GM12878 (cell line): ENCODE measurements around the gene TNF. TPM values are rescaled to one million over a fixed set of nuclear protein-coding genes. Genes with fewer than 3 reads are reported as not detected.

ENCODE experiments used
- CBX5 ChIP-seq: sonication (generic); IDR thresholded peaks from 2 replicates; pipeline ENCODE4 v1.6.1; 2016; ENCODE audit warnings: low read depth, moderate library complexity, mild to moderate bottlenecking, inconsistent platforms
- CEBPB ChIP-seq, 2 experiments: fragments of 150-350 bp in 1 of 2; IDR thresholded peaks; 2 replicates each; pipeline ENCODE4 v1.6.1; 2012 to 2014; ENCODE audit warnings: low read depth in 2 of 2, low read length in 2 of 2, borderline replicate concordance in 1 of 2, inconsistent platforms in 1 of 2
- CHD1 ChIP-seq: IDR thresholded peaks from 2 replicates; pipeline ENCODE4 v1.6.1; 2012; ENCODE audit warnings: low read depth, low read length, improper control_type of control experiment
- CREB1 ChIP-seq: IDR thresholded peaks from 2 replicates; pipeline ENCODE4 v1.6.1; 2012; ENCODE audit warnings: low read depth, mild to moderate bottlenecking, inconsistent platforms
- DPF2 ChIP-seq: fragments of 450-650 bp; IDR thresholded peaks from 2 replicates; pipeline ENCODE4 v1.6.1; 2017; ENCODE audit warnings: mild to moderate bottlenecking
- EP300 ChIP-seq, 2 experiments: fragments of 150-350 bp in 1 of 2; IDR thresholded peaks; 2 replicates each; pipeline ENCODE4 v1.6.1; 2011 to 2012; ENCODE audit warnings: low read depth in 2 of 2, low read length in 2 of 2, borderline replicate concordance in 1 of 2, improper control_type of control experiment in 1 of 2, inconsistent platforms in 1 of 2; ENCODE audit not compliant: control insufficient read depth in 1 of 2
- ESRRA ChIP-seq: IDR thresholded peaks from 2 replicates; pipeline ENCODE4 v1.6.1; 2012; ENCODE audit warnings: mild to moderate bottlenecking, low read length, improper control_type of control experiment
- NFIC ChIP-seq: IDR thresholded peaks from 2 replicates; pipeline ENCODE4 v1.6.1; 2012; ENCODE audit warnings: low read depth, mild to moderate bottlenecking, inconsistent platforms, low read length, moderate library complexity
- PML ChIP-seq: IDR thresholded peaks from 2 replicates; pipeline ENCODE4 v1.6.1; 2012; ENCODE audit warnings: low read length, inconsistent platforms
- POLR2A ChIP-seq: IDR thresholded peaks from 2 replicates; pipeline ENCODE4 v1.6.1; 2011; ENCODE audit warnings: low read depth, mild to moderate bottlenecking, low read length
- POU2F2 ChIP-seq: IDR thresholded peaks from 3 replicates; pipeline ENCODE4 v1.6.1; 2011; ENCODE audit warnings: low read depth, mild to moderate bottlenecking, low read length, borderline replicate concordance
- RFX5 ChIP-seq: IDR thresholded peaks from 2 replicates; pipeline ENCODE4 v1.6.1; 2011; ENCODE audit warnings: low read depth, low read length, improper control_type of control experiment
- SMAD5 ChIP-seq: IDR thresholded peaks from 2 replicates; pipeline ENCODE4 v1.6.1; 2016; ENCODE audit warnings: antibody characterized with exemption, low read depth
- STAT1 ChIP-seq: fragments of 450-650 bp; conservative IDR thresholded peaks from 2 replicates; pipeline ENCODE4 v1.6.1; 2014; ENCODE audit warnings: antibody characterized with exemption, mild to moderate bottlenecking
- TAF1 ChIP-seq: IDR thresholded peaks from 2 replicates; pipeline ENCODE4 v1.6.1; 2011; ENCODE audit warnings: mild to moderate bottlenecking, low read depth, low read length, borderline replicate concordance
- TARDBP ChIP-seq: IDR thresholded peaks from 2 replicates; pipeline ENCODE4 v1.6.1; 2016; ENCODE audit warnings: borderline replicate concordance
- YY1 ChIP-seq: IDR thresholded peaks from 2 replicates; pipeline ENCODE4 v1.6.1; 2011; ENCODE audit warnings: low read depth, mild to moderate bottlenecking, low read length
- ZSCAN29 ChIP-seq: fragments of 450-650 bp; IDR thresholded peaks from 2 replicates; pipeline ENCODE4 v1.6.1; 2017; ENCODE audit warnings: mild to moderate bottlenecking, moderate library complexity
- polyA plus RNA-seq, 11 experiments: library from polyadenylated mRNA; depleted of rRNA in 4 of 11; unstranded in 6 of 11; stranded (reverse) in 5 of 11; fragments of >200 nt; fragmentation: Nextera tagmentation in 4 of 11; fragmentation: Illumina TruSeq in 1 of 11; extraction: Ambion mirVana in 4 of 11; extraction: Trizol in 1 of 11; gene quantifications; 1 replicate in 1 of 11; 2 replicates in 10 of 11; pipeline versions ENCODE4 v1.2.1 to v1.2.3, GENCODE V29; 2011 to 2016; ENCODE audit warnings: inconsistent platforms in 2 of 11, missing spikeins in 2 of 11, low read depth in 1 of 11
- total RNA-seq, 4 experiments: library from RNA; depleted of rRNA in 3 of 4; stranded (reverse); fragments of >200 nt in 3 of 4; fragmentation: Illumina TruSeq in 1 of 4; extraction: Trizol in 1 of 4; gene quantifications; 2 replicates each; pipeline versions ENCODE4 v1.2.1 to v1.2.3, GENCODE V29; 2013 to 2021
- TF ChIP-seq, protein P1 (sequence below): fragments of 450-650 bp; formaldehyde crosslinking; IDR thresholded peaks from 2 replicates; pipeline ENCODE4 v1.5.0; 2022; ENCODE audit warnings: mild to moderate bottlenecking, missing genetic modification characterization
- TF ChIP-seq, protein P2 (sequence below), 3 experiments: IDR thresholded peaks in 2 of 3; conservative IDR thresholded peaks in 1 of 3; 2 replicates each; pipeline ENCODE4 v1.5.1; 2011; ENCODE audit warnings: low read depth in 3 of 3, low read length in 3 of 3, mild to moderate bottlenecking in 3 of 3, control low read depth in 2 of 3, moderate library complexity in 2 of 3, inconsistent platforms in 1 of 3, mixed read lengths in 1 of 3; ENCODE audit not compliant: control insufficient read depth in 2 of 3, insufficient read depth in 1 of 3; ENCODE audit errors: extremely low read depth in 1 of 3
- TF ChIP-seq, protein P3 (sequence below): IDR thresholded peaks from 2 replicates; pipeline ENCODE4 v1.6.1; 2012; ENCODE audit warnings: low read length, inconsistent platforms
- TF ChIP-seq, protein P4 (sequence below): fragments of 450-650 bp; IDR thresholded peaks from 2 replicates; pipeline ENCODE4 v1.6.1; 2017; ENCODE audit warnings: low read depth, mild to moderate bottlenecking, moderate library complexity

The TNF gene
- total and polyA plus RNA-seq, 10 of the 15 experiments (the other 5 are each of a cell fraction or from before 2014, with no cell fraction given), result 18.0 to 94.8 (median 61.9) TPM

DNA sequence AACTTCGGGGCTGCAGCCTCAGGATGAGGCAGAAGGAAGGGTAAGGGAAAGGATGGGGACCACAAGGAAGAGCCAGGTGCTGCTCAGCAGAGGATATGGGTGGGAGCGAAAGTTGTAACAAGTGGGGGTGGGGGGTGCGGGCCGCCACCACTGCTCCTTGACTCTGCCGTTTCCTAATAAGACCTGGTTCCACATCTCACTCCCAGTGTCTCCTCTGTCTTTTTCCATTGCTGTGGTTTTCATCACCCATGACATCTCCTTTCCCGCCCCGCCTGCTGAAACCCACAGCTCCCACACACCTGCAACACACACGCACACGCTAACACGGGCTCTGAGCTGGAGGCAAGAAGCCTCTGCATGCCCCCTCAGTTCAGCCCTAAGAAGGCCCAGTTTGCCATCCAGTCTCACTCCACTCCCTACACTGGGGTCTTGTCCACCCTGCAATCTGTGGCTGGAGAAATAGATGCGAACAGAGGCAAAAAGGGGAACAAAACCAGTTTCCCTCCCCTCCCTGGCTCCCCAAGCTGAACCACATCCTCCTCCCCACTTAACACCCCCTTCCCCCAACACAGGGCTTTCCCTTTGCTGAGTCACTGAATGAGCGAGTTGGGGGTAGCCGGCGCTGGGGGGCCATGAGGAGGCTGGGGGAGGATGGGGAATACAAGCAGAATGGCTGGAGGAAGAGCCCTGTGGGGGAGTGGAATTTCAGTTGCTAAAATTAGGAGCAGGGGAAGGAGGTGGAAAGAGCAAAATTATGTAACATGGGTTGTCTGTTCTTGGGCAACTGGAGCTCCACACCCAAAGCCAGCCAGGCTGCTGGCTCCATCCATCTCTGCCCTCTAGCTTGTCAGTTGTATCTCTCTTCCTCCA, 16.5 kb upstream of the TNF start (continued):
- TF ChIP-seq, protein P1, sequence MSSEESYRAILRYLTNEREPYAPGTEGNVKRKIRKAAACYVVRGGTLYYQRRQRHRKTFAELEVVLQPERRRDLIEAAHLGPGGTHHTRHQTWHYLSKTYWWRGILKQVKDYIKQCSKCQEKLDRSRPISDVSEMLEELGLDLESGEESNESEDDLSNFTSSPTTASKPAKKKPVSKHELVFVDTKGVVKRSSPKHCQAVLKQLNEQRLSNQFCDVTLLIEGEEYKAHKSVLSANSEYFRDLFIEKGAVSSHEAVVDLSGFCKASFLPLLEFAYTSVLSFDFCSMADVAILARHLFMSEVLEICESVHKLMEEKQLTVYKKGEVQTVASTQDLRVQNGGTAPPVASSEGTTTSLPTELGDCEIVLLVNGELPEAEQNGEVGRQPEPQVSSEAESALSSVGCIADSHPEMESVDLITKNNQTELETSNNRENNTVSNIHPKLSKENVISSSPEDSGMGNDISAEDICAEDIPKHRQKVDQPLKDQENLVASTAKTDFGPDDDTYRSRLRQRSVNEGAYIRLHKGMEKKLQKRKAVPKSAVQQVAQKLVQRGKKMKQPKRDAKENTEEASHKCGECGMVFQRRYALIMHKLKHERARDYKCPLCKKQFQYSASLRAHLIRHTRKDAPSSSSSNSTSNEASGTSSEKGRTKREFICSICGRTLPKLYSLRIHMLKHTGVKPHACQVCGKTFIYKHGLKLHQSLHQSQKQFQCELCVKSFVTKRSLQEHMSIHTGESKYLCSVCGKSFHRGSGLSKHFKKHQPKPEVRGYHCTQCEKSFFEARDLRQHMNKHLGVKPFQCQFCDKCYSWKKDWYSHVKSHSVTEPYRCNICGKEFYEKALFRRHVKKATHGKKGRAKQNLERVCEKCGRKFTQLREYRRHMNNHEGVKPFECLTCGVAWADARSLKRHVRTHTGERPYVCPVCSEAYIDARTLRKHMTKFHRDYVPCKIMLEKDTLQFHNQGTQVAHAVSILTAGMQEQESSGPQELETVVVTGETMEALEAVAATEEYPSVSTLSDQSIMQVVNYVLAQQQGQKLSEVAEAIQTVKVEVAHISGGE (CRISPR knock-in tag), result no peak
- TF ChIP-seq CHD1 (no peak), RFX5 (no peak), CREB1 (peak; percentile 84), YY1 (peak; percentile 60), ESRRA (no peak), TARDBP (0 out of 2 replicates have a peak, but pooled peaks have one; percentile 72), EP300 (IDR thresholded peaks at IDR 0.05; ENCODE audit: borderline replicate concordance in 1 of 2, control insufficient read depth in 1 of 2, low read depth in 2 of 2, low read length in 2 of 2) (peak; percentile 79 to 92), CBX5 (0 out of 2 replicates have a peak, but pooled peaks have one; percentile 68), DPF2 (peak; percentile 98), PML (peak; percentile 72; the same call in 1 of the 2 replicates), NFIC (peak; percentile 99), SMAD5 (peak; percentile 53; the same call in 1 of the 2 replicates), POLR2A (peak; percentile 76), CEBPB (IDR thresholded peaks at IDR 0.05; ENCODE audit: borderline replicate concordance in 1 of 2, low read depth in 2 of 2, low read length in 2 of 2) (peak in 1 of 2 experiments; percentile 66; a peak in 1 of 4 replicates), POU2F2 (peak; percentile 76), STAT1 (no peak), ZSCAN29 (no peak), TAF1 (peak; percentile 46; the same call in 1 of the 2 replicates)
- TF ChIP-seq, protein P2, sequence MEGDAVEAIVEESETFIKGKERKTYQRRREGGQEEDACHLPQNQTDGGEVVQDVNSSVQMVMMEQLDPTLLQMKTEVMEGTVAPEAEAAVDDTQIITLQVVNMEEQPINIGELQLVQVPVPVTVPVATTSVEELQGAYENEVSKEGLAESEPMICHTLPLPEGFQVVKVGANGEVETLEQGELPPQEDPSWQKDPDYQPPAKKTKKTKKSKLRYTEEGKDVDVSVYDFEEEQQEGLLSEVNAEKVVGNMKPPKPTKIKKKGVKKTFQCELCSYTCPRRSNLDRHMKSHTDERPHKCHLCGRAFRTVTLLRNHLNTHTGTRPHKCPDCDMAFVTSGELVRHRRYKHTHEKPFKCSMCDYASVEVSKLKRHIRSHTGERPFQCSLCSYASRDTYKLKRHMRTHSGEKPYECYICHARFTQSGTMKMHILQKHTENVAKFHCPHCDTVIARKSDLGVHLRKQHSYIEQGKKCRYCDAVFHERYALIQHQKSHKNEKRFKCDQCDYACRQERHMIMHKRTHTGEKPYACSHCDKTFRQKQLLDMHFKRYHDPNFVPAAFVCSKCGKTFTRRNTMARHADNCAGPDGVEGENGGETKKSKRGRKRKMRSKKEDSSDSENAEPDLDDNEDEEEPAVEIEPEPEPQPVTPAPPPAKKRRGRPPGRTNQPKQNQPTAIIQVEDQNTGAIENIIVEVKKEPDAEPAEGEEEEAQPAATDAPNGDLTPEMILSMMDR (IDR thresholded peaks at IDR 0.05 in 2 of 3, conservative IDR thresholded peaks at IDR 0.05 in 1 of 3; ENCODE audit: control insufficient read depth in 2 of 3, extremely low read depth in 1 of 3, insufficient read depth in 1 of 3, low read depth in 3 of 3, low read length in 3 of 3), result no peak
- TF ChIP-seq, protein P3, sequence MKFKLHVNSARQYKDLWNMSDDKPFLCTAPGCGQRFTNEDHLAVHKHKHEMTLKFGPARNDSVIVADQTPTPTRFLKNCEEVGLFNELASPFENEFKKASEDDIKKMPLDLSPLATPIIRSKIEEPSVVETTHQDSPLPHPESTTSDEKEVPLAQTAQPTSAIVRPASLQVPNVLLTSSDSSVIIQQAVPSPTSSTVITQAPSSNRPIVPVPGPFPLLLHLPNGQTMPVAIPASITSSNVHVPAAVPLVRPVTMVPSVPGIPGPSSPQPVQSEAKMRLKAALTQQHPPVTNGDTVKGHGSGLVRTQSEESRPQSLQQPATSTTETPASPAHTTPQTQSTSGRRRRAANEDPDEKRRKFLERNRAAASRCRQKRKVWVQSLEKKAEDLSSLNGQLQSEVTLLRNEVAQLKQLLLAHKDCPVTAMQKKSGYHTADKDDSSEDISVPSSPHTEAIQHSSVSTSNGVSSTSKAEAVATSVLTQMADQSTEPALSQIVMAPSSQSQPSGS, result peak; percentile 94
- TF ChIP-seq, protein P4, sequence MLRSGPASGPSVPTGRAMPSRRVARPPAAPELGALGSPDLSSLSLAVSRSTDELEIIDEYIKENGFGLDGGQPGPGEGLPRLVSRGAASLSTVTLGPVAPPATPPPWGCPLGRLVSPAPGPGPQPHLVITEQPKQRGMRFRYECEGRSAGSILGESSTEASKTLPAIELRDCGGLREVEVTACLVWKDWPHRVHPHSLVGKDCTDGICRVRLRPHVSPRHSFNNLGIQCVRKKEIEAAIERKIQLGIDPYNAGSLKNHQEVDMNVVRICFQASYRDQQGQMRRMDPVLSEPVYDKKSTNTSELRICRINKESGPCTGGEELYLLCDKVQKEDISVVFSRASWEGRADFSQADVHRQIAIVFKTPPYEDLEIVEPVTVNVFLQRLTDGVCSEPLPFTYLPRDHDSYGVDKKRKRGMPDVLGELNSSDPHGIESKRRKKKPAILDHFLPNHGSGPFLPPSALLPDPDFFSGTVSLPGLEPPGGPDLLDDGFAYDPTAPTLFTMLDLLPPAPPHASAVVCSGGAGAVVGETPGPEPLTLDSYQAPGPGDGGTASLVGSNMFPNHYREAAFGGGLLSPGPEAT, result peak; percentile 97
